HEK293T (cell line): ENCODE results near the gene OPCML.

Experiments
- FOXA1 ChIP-seq: fragments of 450-650 bp; IDR thresholded peaks from 2 replicates; pipeline ENCODE4 v1.6.1; 2016; ENCODE audit warnings: mild to moderate bottlenecking
- FOXM1 ChIP-seq: fragments of 450-650 bp; IDR thresholded peaks from 2 replicates; pipeline ENCODE4 v1.6.1; 2017; ENCODE audit warnings: mild to moderate bottlenecking, borderline replicate concordance
- NFRKB ChIP-seq: fragments of 450-650 bp; IDR thresholded peaks from 2 replicates; pipeline ENCODE4 v1.6.1; 2016; ENCODE audit warnings: mild to moderate bottlenecking, moderate library complexity
- PKNOX1 ChIP-seq: fragments of 450-650 bp; IDR thresholded peaks from 2 replicates; pipeline ENCODE4 v1.6.1; 2016
- SUZ12 ChIP-seq: fragments of 450-650 bp; IDR thresholded peaks from 2 replicates; pipeline ENCODE4 v1.6.1; 2016; ENCODE audit warnings: mild to moderate bottlenecking

- TF ChIP-seq SUZ12, result no peak
- no peak for TF ChIP-seq FOXA1
- no peak for TF ChIP-seq NFRKB
- TF ChIP-seq PKNOX1, result no peak
- no peak for TF ChIP-seq FOXM1
These were observed 924.7 kb downstream of the OPCML start for GRCh38 chr11:132607575-132607974.
